HFF-Myc (cell line): ENCODE measurements around the gene KRTAP6-3.

Experiments used
- DNase-seq: peaks from one replicate; pipeline ENCODE4 v3.0.0-alpha.2; 2011; ENCODE audit warnings: low read depth; ENCODE audit errors: extremely low read depth
- H3K4me3 ChIP-seq: replicated peaks from 2 replicates; pipeline ENCODE4 v1.5.1; 2011; ENCODE audit warnings: low read depth, mild to moderate bottlenecking, control low read depth, low read length
- CTCF ChIP-seq: IDR thresholded peaks from 2 replicates; pipeline ENCODE4 v1.5.1; 2012; ENCODE audit warnings: mild to moderate bottlenecking, low read depth, low read length, control low read depth; ENCODE audit errors: missing control alignments

Gene KRTAP6-3

GRCh38 chr21:30600787-30601186 lies 8.5 kb downstream of the KRTAP6-3 start, which contains the start of gene KRTAP22-1:
TSS of gene KRTAP22-1 (plus strand) at chr21:30601087.
- DNase-seq: no peak
- H3K4me3 ChIP-seq: no peak within 1 kb of the TSS
- TF ChIP-seq CTCF: no peak

GRCh38 chr21:30605968-30606367 lies 13.7 kb downstream of the KRTAP6-3 start:
- no peak for DNase-seq
- no peak for TF ChIP-seq CTCF
- no peak overlapping the region for H3K4me3 ChIP-seq

GRCh38 chr21:30612132-30612531 lies 19.9 kb downstream of the KRTAP6-3 start:
- TF ChIP-seq CTCF: no peak
- H3K4me3 ChIP-seq: no peak overlapping the region
- DNase-seq: no peak

GRCh38 chr21:30613836-30614235 lies 21.6 kb downstream of the KRTAP6-3 start, which contains the start of gene KRTAP6-1:
TSS of gene KRTAP6-1 (minus strand) at chr21:30613930. CDS start at chr21:30613904, 26 bp downstream.
- no peak within 1 kb of the TSS for H3K4me3 ChIP-seq
- no peak for TF ChIP-seq CTCF
- DNase-seq: no peak

GRCh38 chr21:30615199-30615598 lies 23.0 kb downstream of the KRTAP6-3 start:
- H3K4me3 ChIP-seq: no peak overlapping the region
- DNase-seq: no peak
- TF ChIP-seq CTCF: no peak

GRCh38 chr21:30616125-30616524 lies 23.9 kb downstream of the KRTAP6-3 start, which contains the start of gene KRTAP20-1:
TSS of gene KRTAP20-1 (plus strand) at chr21:30616425. CDS start at chr21:30616455, 30 bp downstream.
- no peak for TF ChIP-seq CTCF
- no peak for DNase-seq

GRCh38 chr21:30620080-30620479 lies 27.8 kb downstream of the KRTAP6-3 start:
- no peak overlapping the region for H3K4me3 ChIP-seq
- DNase-seq: no peak
- no peak for TF ChIP-seq CTCF

More at GRCh38 chr21:30616125-30616524, 23.9 kb downstream of the KRTAP6-3 start, which contains the start of gene KRTAP20-1:
- H3K4me3 ChIP-seq: no peak within 1 kb of the TSS
